HepG2 (cell line): ENCODE results near the gene MYLK. TPM values are rescaled to one million over a fixed set of nuclear protein-coding genes. Genes with fewer than 3 reads are reported as not detected.

ENCODE experiments used
- ATAC-seq: fragments of 200-7000 bp; cut with Tn5 transposase; 3 replicates; pipeline ENCODE4 v1.9.1; 2020; ENCODE audit warnings: mild to moderate bottlenecking, moderate library complexity
- BruUV-seq: library from RNA; stranded (reverse); fragments of 400-500 nt; replicated peaks from 2 replicates; lab custom pipeline; 2021; lab: Mats Ljungman, UMichigan
- CTCF ChIA-PET: fragments of 300-600 bp; formaldehyde crosslinking; extraction: SDS; loops from one replicate; lab custom pipeline; 2021; ENCODE audit warnings: low total read pairs, inconsistent platforms, low intra/inter-chr PET ratio; lab: Yijun Ruan, JAX
- POLR2A ChIA-PET: fragments of 350-600 bp; sonication (Branson Sonifier 250); formaldehyde crosslinking; loops from one replicate; lab custom pipeline; 2020; ENCODE audit warnings: antibody characterized with exemption, inconsistent platforms; lab: Yijun Ruan, JAX
- DNase-seq: peaks from one replicate; pipeline ENCODE4 v3.0.0-alpha.2; 2015; ENCODE audit warnings: low spot score
- FAIRE-seq: peaks from 3 replicates; lab custom pipeline; 2011; peaks lifted over from hg19 to GRCh38; lab: Jason Lieb, UNC
- H2AFZ ChIP-seq: one replicate; pipeline ENCODE4 v1.6.1; 2011; ENCODE audit warnings: low read length, inconsistent platforms
- H3K27ac ChIP-seq: fragments of 300-600 bp; 3 replicates; pipeline ENCODE4 v1.8.0; 2011; ENCODE audit warnings: mixed run types, mild to moderate bottlenecking, mixed read lengths, low read length, inconsistent platforms; ENCODE audit not compliant: insufficient read depth; ENCODE audit errors: extremely low read length
- H3K27me3 ChIP-seq, 2 experiments: fragments of 200-600 bp in 1 of 2; 2 replicates in 1 of 2; 3 replicates in 1 of 2; pipeline versions ENCODE4 v1.6.0 to v1.8.0; 2011; ENCODE audit warnings: low read length in 2 of 2, mild to moderate bottlenecking in 2 of 2, moderate library complexity in 2 of 2, inconsistent platforms in 1 of 2; ENCODE audit not compliant: insufficient read depth in 2 of 2, control insufficient read depth in 1 of 2
- H3K36me3 ChIP-seq, 2 experiments: fragments of 200-600 bp in 1 of 2; replicated peaks in 1 of 2; 2 replicates in 1 of 2; 3 replicates in 1 of 2; pipeline versions ENCODE4 v1.5.1 to v1.8.0; 2011; ENCODE audit warnings: low read length in 2 of 2, inconsistent platforms in 1 of 2; ENCODE audit not compliant: insufficient read depth in 2 of 2, control insufficient read depth in 1 of 2
- H3K4me1 ChIP-seq: 2 replicates; pipeline ENCODE4 v1.5.1; 2012; ENCODE audit warnings: low read length, inconsistent platforms; ENCODE audit not compliant: insufficient read depth
- H3K4me2 ChIP-seq: 2 replicates; pipeline ENCODE4 v1.6.0; 2011; ENCODE audit warnings: low read depth, low read length, inconsistent platforms
- H3K4me3 ChIP-seq, 3 experiments: fragments of 200-600 bp in 1 of 3; sonication (generic), shearing (Covaris generic) in 1 of 3; replicated peaks in 1 of 3; 2 replicates each; pipeline ENCODE4 v1.5.1; 2011 to 2016; ENCODE audit warnings: low read length in 3 of 3, inconsistent platforms in 2 of 3, low read depth in 2 of 3, mild to moderate bottlenecking in 2 of 3, control low read depth in 1 of 3, mixed read lengths in 1 of 3; ENCODE audit not compliant: insufficient read depth in 1 of 3
- H3K79me2 ChIP-seq: one replicate; pipeline ENCODE4 v1.6.1; 2011; ENCODE audit warnings: low read length, inconsistent platforms; ENCODE audit not compliant: insufficient read depth
- H3K9ac ChIP-seq: 2 replicates; pipeline ENCODE4 v1.6.0; 2011; ENCODE audit warnings: mild to moderate bottlenecking, low read depth, low read length, inconsistent platforms; ENCODE audit not compliant: insufficient read depth
- H3K9me3 ChIP-seq: 2 replicates; pipeline ENCODE4 v1.5.1; 2012; ENCODE audit warnings: mild to moderate bottlenecking, low read length
- H4K20me1 ChIP-seq: 2 replicates; pipeline ENCODE4 v1.6.0; 2011; ENCODE audit warnings: inconsistent platforms, mild to moderate bottlenecking, low read length, moderate library complexity; ENCODE audit not compliant: insufficient read depth
- DPF2 ChIP-seq: sonication (generic); formaldehyde crosslinking; IDR thresholded peaks from 2 replicates; pipeline ENCODE4 v1.4.0; 2020; ENCODE audit warnings: mild to moderate bottlenecking, low read depth, missing genetic modification reagents, borderline replicate concordance
- KDM4B ChIP-seq: sonication (generic); formaldehyde crosslinking; IDR thresholded peaks from 2 replicates; pipeline ENCODE4 v1.4.0; 2020; ENCODE audit warnings: missing genetic modification reagents
- MAFF ChIP-seq: IDR thresholded peaks from 2 replicates; pipeline ENCODE4 v1.6.1; 2011; ENCODE audit warnings: low read depth, low read length, improper control_type of control experiment
- MAZ ChIP-seq, 2 experiments: sonication (generic) in 1 of 2; formaldehyde crosslinking in 1 of 2; IDR thresholded peaks; 2 replicates each; pipeline versions ENCODE4 v1.5.0 to v1.6.1; 2012 to 2020; ENCODE audit warnings: low read depth in 2 of 2, mild to moderate bottlenecking in 2 of 2, borderline replicate concordance in 1 of 2, improper control_type of control experiment in 1 of 2, low read length in 1 of 2, missing genetic modification reagents in 1 of 2, moderate library complexity in 1 of 2
- MED13 ChIP-seq: sonication (generic); formaldehyde crosslinking; IDR thresholded peaks from 2 replicates; pipeline ENCODE4 v1.5.0; 2020; ENCODE audit warnings: missing genetic modification reagents
- MYC ChIP-seq: sonication (generic); formaldehyde crosslinking; IDR thresholded peaks from 2 replicates; pipeline ENCODE4 v1.9.0; 2021; ENCODE audit warnings: missing genetic modification reagents, borderline replicate concordance
- SMAD3 ChIP-seq: sonication (generic); formaldehyde crosslinking; IDR thresholded peaks from 2 replicates; pipeline ENCODE4 v1.4.0; 2020; ENCODE audit warnings: missing genetic modification reagents
- SMAD9 ChIP-seq: sonication (generic); formaldehyde crosslinking; IDR thresholded peaks from 2 replicates; pipeline ENCODE4 v1.5.1; 2020; ENCODE audit warnings: mild to moderate bottlenecking, missing genetic modification reagents
- SMARCE1 ChIP-seq: fragments of 450-650 bp; IDR thresholded peaks from 2 replicates; pipeline ENCODE4 v1.6.1; 2017; ENCODE audit warnings: borderline replicate concordance
- ZFAT ChIP-seq: sonication (generic); formaldehyde crosslinking; conservative IDR thresholded peaks from 2 replicates; pipeline ENCODE4 v1.8.1; 2023; ENCODE audit warnings: missing genetic modification reagents, inconsistent platforms
- ZNF205 ChIP-seq: IDR thresholded peaks from 2 replicates; pipeline ENCODE4 v1.6.1; 2018; ENCODE audit warnings: missing biosample characterization, missing genetic modification reagents
- ZNF530 ChIP-seq: sonication (generic); formaldehyde crosslinking; IDR thresholded peaks from 2 replicates; pipeline ENCODE4 v1.5.0; 2020; ENCODE audit warnings: low read depth, mild to moderate bottlenecking, missing genetic modification reagents
- ZNF737 ChIP-seq: sonication (generic); formaldehyde crosslinking; IDR thresholded peaks from 2 replicates; pipeline ENCODE4 v1.5.0; 2020; ENCODE audit warnings: missing genetic modification reagents, mild to moderate bottlenecking, borderline replicate concordance
- ZNF83 ChIP-seq: sonication (generic); formaldehyde crosslinking; IDR thresholded peaks from 2 replicates; pipeline ENCODE4 v1.4.0; 2020; ENCODE audit warnings: missing genetic modification reagents, mild to moderate bottlenecking, borderline replicate concordance
- WGBS: methylation state at CpG from one replicate; pipeline ENCODE4 v1.1.6; 2017; ENCODE audit warnings: low lambda C conversion rate; 5-methylcytosine and 5-hydroxymethylcytosine counted together
- in situ Hi-C: cut with HindIII; loops from 2 replicates; pipeline ENCODE4 v1.10.0; 2017; ENCODE audit warnings: low pct_unique_long_range_greater_than_20kb; ENCODE audit not compliant: extremely low pct_ligation_motif_present
- intact Hi-C: fragments of 100-400 bp; cut with micrococcal nuclease; formaldehyde crosslinking; loops from one replicate; pipeline ENCODE4 v1.10.0; 2022; ENCODE audit not compliant: unreplicated experiment
- polyA plus RNA-seq, 8 experiments: library from polyadenylated mRNA; depleted of rRNA in 3 of 8; stranded (reverse) in 7 of 8; unstranded in 1 of 8; fragments of >200 nt; fragmentation: Illumina TruSeq in 4 of 8; extraction: Trizol in 4 of 8; gene quantifications; 2 replicates each; pipeline versions ENCODE4 v1.2.1 to v1.2.3, GENCODE V29; 2011 to 2016; ENCODE audit warnings: low read depth in 4 of 8, missing spikeins in 1 of 8, mixed read lengths in 1 of 8; ENCODE audit not compliant: insufficient read depth in 1 of 8
- total RNA-seq, 5 experiments: library from RNA; depleted of rRNA; stranded (reverse); fragments of >200 nt; fragmentation: Illumina TruSeq; extraction: Trizol; gene quantifications; 2 replicates each; pipeline ENCODE4 v1.2.3, GENCODE V29; 2016; ENCODE audit warnings: low read depth in 1 of 5
- TF ChIP-seq, protein P1 (sequence below): sonication (generic); formaldehyde crosslinking; IDR thresholded peaks from 2 replicates; pipeline ENCODE4 v1.8.1; 2022; ENCODE audit warnings: mild to moderate bottlenecking, missing genetic modification reagents

MYLK gene
- total and polyA plus RNA-seq, 2 of the 13 experiments (the other 11 are each of a cell fraction or from before 2014, with no cell fraction given): 10.6 to 34.9 TPM

DNA sequence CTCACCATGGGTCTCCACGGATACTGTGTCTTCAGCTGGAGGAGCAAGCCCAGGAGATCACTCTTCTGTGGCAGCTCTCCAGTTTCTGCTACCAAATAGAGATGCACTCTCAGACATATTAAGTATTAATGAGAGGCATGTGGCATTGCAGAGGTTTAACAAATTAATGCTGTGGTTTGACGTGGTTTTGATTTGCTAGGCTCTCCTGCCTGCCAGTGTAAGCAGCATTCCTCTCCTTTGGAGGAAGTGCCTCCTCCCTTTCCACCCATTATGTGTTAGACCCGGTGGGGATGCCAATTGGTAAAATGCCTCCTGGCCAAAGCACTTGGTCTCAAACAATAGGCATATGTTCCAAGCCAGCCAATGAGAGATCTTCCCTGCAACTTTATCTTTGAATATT lies 124.8 kb downstream of the MYLK start:
- Histone ChIP-seq H3K9ac (no peak overlapping the region), H3K4me3 (no peak overlapping the region), H3K4me1 (peaks cover 72% of the 10 kb centered on the region), H3K79me2 (peaks cover 19% of the 10 kb centered on the region), H2AFZ (no peak overlapping the region), H3K9me3 (no peaks in the 10 kb centered on the region), H3K27ac (peak overlapping the region; percentile 90), H3K27me3 (no peaks in the 10 kb centered on the region), H4K20me1 (no peaks in the 10 kb centered on the region), H3K36me3 (no peaks in the 10 kb centered on the region), H3K4me2 (no peak overlapping the region)
- ChIA-PET CTCF (no interaction called here), POLR2A (no interaction called here)
- no peak for FAIRE-seq
- TF ChIP-seq MAZ (IDR thresholded peaks at IDR 0.05; ENCODE audit: borderline replicate concordance, low read depth, low read length) (no peak), MAZ (CRISPR knock-in tag; IDR thresholded peaks at IDR 0.05; ENCODE audit: low read depth) (no peak), ZNF530 (CRISPR knock-in tag) (no peak), ZNF83 (no peak), ZNF205 (CRISPR knock-in tag) (no peak), SMAD9 (CRISPR knock-in tag) (no peak), MAFF (no peak), SMARCE1 (no peak), ZFAT (no peak), ZNF737 (CRISPR knock-in tag) (no peak), KDM4B (CRISPR knock-in tag) (no peak), MYC (no peak), SMAD3 (CRISPR knock-in tag) (no peak), MED13 (CRISPR knock-in tag) (no peak), DPF2 (CRISPR knock-in tag) (no peak)
- TF ChIP-seq, protein P1, sequence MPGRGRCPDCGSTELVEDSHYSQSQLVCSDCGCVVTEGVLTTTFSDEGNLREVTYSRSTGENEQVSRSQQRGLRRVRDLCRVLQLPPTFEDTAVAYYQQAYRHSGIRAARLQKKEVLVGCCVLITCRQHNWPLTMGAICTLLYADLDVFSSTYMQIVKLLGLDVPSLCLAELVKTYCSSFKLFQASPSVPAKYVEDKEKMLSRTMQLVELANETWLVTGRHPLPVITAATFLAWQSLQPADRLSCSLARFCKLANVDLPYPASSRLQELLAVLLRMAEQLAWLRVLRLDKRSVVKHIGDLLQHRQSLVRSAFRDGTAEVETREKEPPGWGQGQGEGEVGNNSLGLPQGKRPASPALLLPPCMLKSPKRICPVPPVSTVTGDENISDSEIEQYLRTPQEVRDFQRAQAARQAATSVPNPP: no peak
- WGBS: 100% methylated on average over 3 of the region's 3 CpGs
- no TSS peak for BruUV-seq
- no peak for ATAC-seq
- in situ Hi-C loops (loop anchor here (5.0 kb wide), 1 partner anchor 43 kb away; no protein-coding TSS in a partner anchor), intact Hi-C loops (loop anchor here (10.0 kb wide), 1 partner anchor 205 kb away; the partner anchor contains the start of gene CCDC14)
- no peak for DNase-seq
